Body of pancreas (tissue), 4 donors: ENCODE results near the gene DST.
"Not testable (repeated sequence)": the region's sequence is repeated elsewhere in the genome, so short reads cannot be mapped to it uniquely, and the experiment has no call there.

Experiments
- CTCF ChIP-seq, 7 experiments: fragments of 450-650 bp in 4 of 7; fragments of 200-600 bp in 3 of 7; sonication (generic) in 3 of 7; IDR thresholded peaks; one replicate each; pipeline ENCODE4 v1.5.1; 2016 to 2019; ENCODE audit warnings: antibody characterized with exemption in 7 of 7
- POLR2A ChIP-seq, 3 donors: fragments of 450-650 bp; IDR thresholded peaks; one replicate each; pipeline ENCODE4 v1.6.1; 2016; ENCODE audit warnings: antibody characterized with exemption in 3 of 3, mild to moderate bottlenecking in 2 of 3

GRCh38 chr6:56661338-56661737, 18.6 kb upstream of the DST start:
- TF ChIP-seq CTCF, POLR2A (IDR thresholded peaks at IDR 0.05): not testable (repeated sequence)
